ENCODE measurements around the gene CBS. TPM values are rescaled to one million over a fixed set of nuclear protein-coding genes. Genes with fewer than 3 reads are reported as not detected.
"Not testable (repeated sequence)": the region's sequence is repeated elsewhere in the genome, so short reads cannot be mapped to it uniquely, and the experiment has no call there.

Gene CBS
- total RNA-seq, 2 donors from 2014 or later: 272 to 303 TPM

DNA sequence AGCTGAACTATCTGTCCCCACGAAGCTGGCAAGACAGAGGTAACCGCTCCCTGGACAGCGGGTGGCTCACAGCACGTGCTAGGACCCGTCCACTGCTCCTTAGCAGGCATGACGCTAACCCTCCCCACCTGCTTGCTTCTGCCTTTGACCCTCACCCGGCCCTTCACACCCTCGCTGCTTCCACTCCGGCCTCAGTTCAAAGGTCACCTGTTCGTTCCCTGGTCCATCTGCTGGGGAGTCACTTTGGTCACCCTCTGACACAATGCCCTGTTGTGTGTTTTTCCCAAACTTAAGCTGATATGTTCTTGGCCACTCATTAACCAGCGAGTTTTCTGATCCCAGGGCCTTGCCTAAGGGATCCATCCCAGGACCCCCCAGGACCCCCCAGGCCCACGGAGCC is 7.6 kb downstream of the CBS start:
- H3K27me3 Mint-ChIP-seq (ENCODE audit: insufficient read depth); H3K27ac ChIP-seq (ENCODE audit: low read depth, low read length); H3K4me3 ChIP-seq (ENCODE audit: low read length); H3K9ac ChIP-seq (ENCODE audit: extremely low read depth, low read length, poor library complexity, severe bottlenecking); H3K36me3 Mint-ChIP-seq (ENCODE audit: low read depth); H3K9me3 ChIP-seq (ENCODE audit: control insufficient read depth, low read length); H3K36me3 ChIP-seq (ENCODE audit: control insufficient read depth, insufficient read depth, low read length); H3K4me1 Mint-ChIP-seq; H3K4me1 ChIP-seq (ENCODE audit: control insufficient read depth, insufficient read depth, low read length); H3K27me3 ChIP-seq (ENCODE audit: control insufficient read depth, insufficient read depth, low read length, poor library complexity, severe bottlenecking); DNase-seq; H3K9me3 Mint-ChIP-seq; H3K27ac Mint-ChIP-seq; H3K4me3 Mint-ChIP-seq: not testable (repeated sequence)
- WGBS, 2 experiments (ENCODE audit: insufficient coverage in 1 of 2, insufficient read length in 1 of 2): 93% methylated on average over 4 of the region's 12 CpGs; no CpG with 5 or more reads in 1 of the 2 experiments

DNA sequence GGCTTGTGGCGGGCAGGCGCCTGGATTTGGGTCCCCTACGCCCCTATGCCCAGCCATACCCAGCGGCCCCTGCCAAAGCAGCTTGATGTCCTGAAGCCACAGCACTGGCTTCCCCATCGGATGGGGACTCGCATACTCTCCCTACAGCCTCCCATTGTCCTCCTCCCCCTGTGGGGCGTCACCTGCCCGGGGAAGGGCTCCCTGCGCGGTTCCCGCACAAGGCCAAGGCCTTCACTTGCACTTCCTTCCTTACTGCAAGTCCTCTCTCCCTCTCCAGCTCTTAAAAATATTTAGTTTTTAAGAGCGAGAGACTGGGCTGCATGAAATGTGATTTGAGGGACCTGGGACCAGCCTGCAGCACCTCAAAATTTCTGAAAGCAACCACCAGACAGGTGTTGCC is 8.9 kb downstream of the CBS start:
- not testable (repeated sequence) for H3K27ac ChIP-seq (ENCODE audit: low read depth, low read length); H3K27me3 Mint-ChIP-seq (ENCODE audit: insufficient read depth); H3K4me3 Mint-ChIP-seq; H3K9me3 ChIP-seq (ENCODE audit: control insufficient read depth, low read length); H3K9me3 Mint-ChIP-seq; H3K4me3 ChIP-seq (ENCODE audit: low read length); H3K27ac Mint-ChIP-seq; H3K9ac ChIP-seq (ENCODE audit: extremely low read depth, low read length, poor library complexity, severe bottlenecking); H3K4me1 ChIP-seq (ENCODE audit: control insufficient read depth, insufficient read depth, low read length); H3K27me3 ChIP-seq (ENCODE audit: control insufficient read depth, insufficient read depth, low read length, poor library complexity, severe bottlenecking); H3K36me3 ChIP-seq (ENCODE audit: control insufficient read depth, insufficient read depth, low read length); H3K4me1 Mint-ChIP-seq; DNase-seq; H3K36me3 Mint-ChIP-seq (ENCODE audit: low read depth)
- WGBS, 2 experiments (ENCODE audit: insufficient coverage in 1 of 2, insufficient read length in 1 of 2): no CpG with 5 or more reads among the region's 12 CpGs

DNA sequence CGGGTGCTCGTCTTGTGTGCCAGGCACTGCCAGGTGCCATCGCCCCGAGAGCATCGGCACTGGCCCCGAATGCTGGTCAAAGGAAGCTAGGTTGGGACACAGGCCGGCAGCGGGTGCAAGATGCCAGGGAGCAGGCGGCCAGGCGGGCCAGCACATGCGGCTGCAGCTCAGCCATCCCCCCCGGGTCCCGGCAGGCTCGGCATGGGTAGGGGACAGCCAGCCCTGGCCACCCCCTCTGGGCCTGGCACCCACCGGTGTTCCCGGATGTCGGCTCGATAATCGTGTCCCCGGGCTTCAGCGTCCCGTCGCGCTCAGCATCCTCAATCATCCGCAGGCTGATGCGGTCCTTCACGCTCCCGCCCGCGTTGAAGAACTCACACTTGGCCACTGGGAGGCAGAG is 9.6 kb downstream of the CBS start:
- not testable (repeated sequence) for H3K36me3 ChIP-seq (ENCODE audit: control insufficient read depth, insufficient read depth, low read length); H3K9me3 Mint-ChIP-seq; H3K4me3 Mint-ChIP-seq; DNase-seq; H3K9ac ChIP-seq (ENCODE audit: extremely low read depth, low read length, poor library complexity, severe bottlenecking); H3K4me3 ChIP-seq (ENCODE audit: low read length); H3K9me3 ChIP-seq (ENCODE audit: control insufficient read depth, low read length); H3K27me3 Mint-ChIP-seq (ENCODE audit: insufficient read depth); H3K27ac Mint-ChIP-seq; H3K27me3 ChIP-seq (ENCODE audit: control insufficient read depth, insufficient read depth, low read length, poor library complexity, severe bottlenecking); H3K27ac ChIP-seq (ENCODE audit: low read depth, low read length); H3K4me1 Mint-ChIP-seq; H3K36me3 Mint-ChIP-seq (ENCODE audit: low read depth); H3K4me1 ChIP-seq (ENCODE audit: control insufficient read depth, insufficient read depth, low read length)
- 90% methylated on average over 5 of the region's 30 CpGs; no CpG with 5 or more reads in 1 of the 2 experiments for WGBS, 2 experiments (ENCODE audit: insufficient coverage in 1 of 2, insufficient read length in 1 of 2)

DNA sequence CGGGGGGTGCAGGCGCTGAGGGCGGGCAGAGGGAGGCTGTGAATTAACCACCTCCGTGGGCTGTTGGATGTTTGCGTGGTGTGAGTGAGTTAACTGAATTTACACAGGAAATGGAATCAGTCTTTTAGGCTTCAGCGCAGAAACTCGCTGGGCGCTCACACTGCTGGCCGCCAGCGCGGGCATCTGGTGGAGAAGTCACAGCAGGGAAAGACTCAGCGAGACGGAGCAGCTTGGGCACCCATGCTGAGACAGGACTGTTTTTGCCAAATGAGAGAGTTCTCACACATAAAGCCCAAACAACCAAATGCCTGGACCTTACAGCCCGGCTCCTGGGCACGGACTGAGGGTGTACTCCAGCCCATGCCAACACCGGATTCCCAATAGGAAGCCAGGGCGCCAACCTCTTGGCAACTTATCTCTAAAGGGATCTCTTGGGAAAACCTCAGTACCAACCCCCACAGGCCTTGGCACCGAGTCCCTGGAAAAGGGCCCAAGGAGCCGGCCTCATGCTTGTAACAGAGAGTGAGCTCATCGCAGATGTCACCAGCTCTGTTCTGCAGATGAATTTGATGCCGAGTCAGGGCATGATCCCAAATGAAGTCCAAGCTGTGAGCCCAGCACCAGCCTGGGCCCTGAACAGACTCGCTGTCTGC is 11.2 kb downstream of the CBS start:
- H3K36me3 Mint-ChIP-seq (ENCODE audit: low read depth); H3K4me3 ChIP-seq (ENCODE audit: low read length); H3K27ac ChIP-seq (ENCODE audit: low read depth, low read length); H3K27ac Mint-ChIP-seq; H3K4me1 ChIP-seq (ENCODE audit: control insufficient read depth, insufficient read depth, low read length); H3K9me3 Mint-ChIP-seq; H3K4me3 Mint-ChIP-seq; DNase-seq; H3K4me1 Mint-ChIP-seq; H3K9me3 ChIP-seq (ENCODE audit: control insufficient read depth, low read length); H3K27me3 Mint-ChIP-seq (ENCODE audit: insufficient read depth); H3K9ac ChIP-seq (ENCODE audit: extremely low read depth, low read length, poor library complexity, severe bottlenecking); H3K27me3 ChIP-seq (ENCODE audit: control insufficient read depth, insufficient read depth, low read length, poor library complexity, severe bottlenecking); H3K36me3 ChIP-seq (ENCODE audit: control insufficient read depth, insufficient read depth, low read length): not testable (repeated sequence)
- WGBS, 2 experiments (ENCODE audit: insufficient coverage in 1 of 2, insufficient read length in 1 of 2): no CpG with 5 or more reads among the region's 22 CpGs

DNA sequence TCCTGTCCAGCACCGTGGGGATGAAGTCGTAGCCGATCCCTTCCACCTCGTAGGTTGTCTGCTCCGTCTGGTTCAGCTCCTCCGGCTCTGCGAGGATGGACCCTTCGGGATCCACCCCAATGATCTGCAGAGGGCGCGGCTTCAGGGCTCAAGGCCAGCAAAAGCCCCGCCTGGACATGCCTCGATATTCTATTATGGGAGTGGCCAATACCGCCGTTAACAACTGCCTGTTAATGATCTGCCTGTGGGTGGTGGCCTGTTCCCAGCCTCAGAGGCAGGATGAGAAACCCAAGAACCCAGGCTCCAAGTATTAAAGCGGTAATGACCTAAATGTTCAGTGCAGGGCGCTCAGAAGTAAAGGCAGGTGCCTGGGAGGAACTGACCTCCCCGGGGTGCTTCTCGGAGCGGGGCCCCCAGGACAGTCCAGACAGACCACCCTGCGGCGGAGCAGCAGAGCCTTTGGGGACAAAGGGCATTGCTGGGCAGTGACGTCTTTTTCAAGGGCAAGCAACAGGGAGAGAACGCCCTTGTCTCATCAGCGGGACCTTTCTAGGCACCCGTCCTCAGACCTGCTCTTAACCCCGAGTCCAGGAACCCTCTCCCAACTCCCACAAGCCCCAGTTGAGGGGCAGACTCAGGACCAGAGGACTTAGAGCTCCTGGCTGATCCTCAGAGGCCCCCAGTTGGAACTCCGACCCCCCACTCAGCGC is 12.5 kb downstream of the CBS start:
- no CpG with 5 or more reads among the region's 28 CpGs for WGBS, 2 experiments (ENCODE audit: insufficient coverage in 1 of 2, insufficient read length in 1 of 2)
- not testable (repeated sequence) for H3K4me3 Mint-ChIP-seq; H3K4me3 ChIP-seq (ENCODE audit: low read length); H3K4me1 Mint-ChIP-seq; H3K27me3 ChIP-seq (ENCODE audit: control insufficient read depth, insufficient read depth, low read length, poor library complexity, severe bottlenecking); H3K36me3 ChIP-seq (ENCODE audit: control insufficient read depth, insufficient read depth, low read length); H3K27me3 Mint-ChIP-seq (ENCODE audit: insufficient read depth); DNase-seq; H3K36me3 Mint-ChIP-seq (ENCODE audit: low read depth); H3K9ac ChIP-seq (ENCODE audit: extremely low read depth, low read length, poor library complexity, severe bottlenecking); H3K9me3 ChIP-seq (ENCODE audit: control insufficient read depth, low read length); H3K4me1 ChIP-seq (ENCODE audit: control insufficient read depth, insufficient read depth, low read length); H3K27ac Mint-ChIP-seq; H3K27ac ChIP-seq (ENCODE audit: low read depth, low read length); H3K9me3 Mint-ChIP-seq

DNA sequence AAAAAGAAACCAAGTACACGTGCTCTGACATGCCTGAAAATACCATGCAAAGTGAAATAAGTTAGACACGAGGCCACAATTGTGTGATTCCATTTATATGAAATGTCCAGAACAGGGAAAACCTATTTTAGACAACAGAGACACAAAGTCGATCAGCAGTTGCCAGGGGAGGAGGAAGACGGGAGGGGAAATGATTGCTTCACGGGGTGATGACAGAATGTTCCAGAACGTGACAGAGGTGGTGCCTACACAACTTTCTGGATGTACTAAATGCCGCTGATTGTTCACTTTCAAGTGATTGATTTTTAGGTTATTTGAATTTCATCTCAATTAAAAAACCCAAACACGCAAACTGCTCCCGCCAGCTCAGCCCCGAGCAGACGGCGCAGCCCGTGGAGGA is 22.5 kb downstream of the CBS start:
- H3K27ac ChIP-seq (ENCODE audit: low read depth, low read length); H3K27me3 Mint-ChIP-seq (ENCODE audit: insufficient read depth); H3K36me3 ChIP-seq (ENCODE audit: control insufficient read depth, insufficient read depth, low read length); H3K4me1 Mint-ChIP-seq; H3K36me3 Mint-ChIP-seq (ENCODE audit: low read depth); H3K4me3 ChIP-seq (ENCODE audit: low read length); H3K9me3 ChIP-seq (ENCODE audit: control insufficient read depth, low read length); H3K4me3 Mint-ChIP-seq; DNase-seq; H3K9ac ChIP-seq (ENCODE audit: extremely low read depth, low read length, poor library complexity, severe bottlenecking); H3K27ac Mint-ChIP-seq; H3K9me3 Mint-ChIP-seq; H3K4me1 ChIP-seq (ENCODE audit: control insufficient read depth, insufficient read depth, low read length); H3K27me3 ChIP-seq (ENCODE audit: control insufficient read depth, insufficient read depth, low read length, poor library complexity, severe bottlenecking): not testable (repeated sequence)
- no CpG with 5 or more reads among the region's 13 CpGs for WGBS, 2 experiments (ENCODE audit: insufficient coverage in 1 of 2, insufficient read length in 1 of 2)

All from endodermal cell (in vitro differentiated cells).